Activated CD4-positive, alpha-beta T cell treated with anti-CD3 and anti-CD28 coated beads for 36 hours (primary cell): ENCODE measurements around the gene SLC25A18. TPM values are rescaled to one million over a fixed set of nuclear protein-coding genes. Genes with fewer than 3 reads are reported as not detected.

Experiments
- ATAC-seq: fragments of 200-7000 bp; cut with Tn5 transposase; one replicate; pipeline ENCODE4 v1.10.0; 2021; ENCODE audit warnings: mild to moderate bottlenecking, moderate library complexity
- CTCF ChIA-PET: fragments of 350-600 bp; sonication (Branson Sonifier 250); formaldehyde crosslinking; loops from one replicate; lab custom pipeline; 2021; ENCODE audit warnings: antibody characterized with exemption; lab: Charles Lee
- POLR2A ChIA-PET: fragments of 350-600 bp; sonication (Branson Sonifier 250); formaldehyde crosslinking; loops from one replicate; lab custom pipeline; 2021; ENCODE audit warnings: antibody characterized with exemption, inconsistent platforms; lab: Charles Lee
- DNase-seq: peaks from one replicate; pipeline ENCODE4 v3.0.0-alpha.2; 2020
- H3K27ac Mint-ChIP-seq: one replicate; pipeline ENCODE4 v1.8.0; 2021; ENCODE audit warnings: mixed read lengths
- H3K27me3 Mint-ChIP-seq: one replicate; pipeline ENCODE4 v1.8.0; 2021; ENCODE audit warnings: mixed read lengths
- H3K36me3 Mint-ChIP-seq: one replicate; pipeline ENCODE4 v1.8.0; 2021; ENCODE audit warnings: low read depth, mixed read lengths
- H3K4me1 Mint-ChIP-seq: one replicate; pipeline ENCODE4 v1.8.0; 2021; ENCODE audit warnings: mixed read lengths
- H3K4me3 Mint-ChIP-seq: one replicate; pipeline ENCODE4 v1.8.0; 2021; ENCODE audit warnings: mild to moderate bottlenecking, moderate library complexity, mixed read lengths
- H3K9me3 Mint-ChIP-seq: one replicate; pipeline ENCODE4 v1.8.0; 2021; ENCODE audit warnings: low read depth, mixed read lengths
- intact Hi-C, 2 experiments: fragments of 100-400 bp; cut with DNase I in 1 of 2; cut with micrococcal nuclease in 1 of 2; formaldehyde crosslinking; loops; one replicate each; pipeline versions ENCODE4 v1.14.2 to v1.15.1; 2022 to 2024; cut with DNase I, micrococcal nuclease
- total RNA-seq, 2 experiments: library from RNA; stranded (reverse); gene quantifications; one replicate each; pipeline ENCODE4 v1.2.3, GENCODE V29; 2021

The SLC25A18 gene
- total RNA-seq, 2 experiments from 2014 or later, result not detected

GRCh38 chr22:17587629-17588028 is 24.3 kb downstream of the SLC25A18 start:
- no peaks in the 10 kb centered on the region for H3K27me3 Mint-ChIP-seq
- H3K4me1 Mint-ChIP-seq, result no peaks in the 10 kb centered on the region
- ATAC-seq, result no peak
- no peak overlapping the region for H3K27ac Mint-ChIP-seq
- DNase-seq, result no peak
- no peak overlapping the region for H3K4me3 Mint-ChIP-seq
- H3K9me3 Mint-ChIP-seq, result no peaks in the 10 kb centered on the region
- peaks cover 13% of the 10 kb centered on the region for H3K36me3 Mint-ChIP-seq
- POLR2A ChIA-PET, result no interaction called here
- CTCF ChIA-PET, result no interaction called here
- intact Hi-C loops, result no loop called here

GRCh38 chr22:17588606-17589005 is 25.3 kb downstream of the SLC25A18 start:
- Mint-ChIP-seq H3K9me3 (no peaks in the 10 kb centered on the region), H3K4me3 (no peak overlapping the region), H3K27ac (no peak overlapping the region), H3K36me3 (peaks cover 19% of the 10 kb centered on the region), H3K27me3 (no peaks in the 10 kb centered on the region), H3K4me1 (no peaks in the 10 kb centered on the region)
- intact Hi-C loops, result no loop called here
- ChIA-PET POLR2A (interaction anchor here (0.6 to 0.7 kb wide), 2 partner anchors 13 to 19 kb away, joined by 4 read pairs; no protein-coding TSS in a partner anchor), CTCF (interaction anchor here (0.7 kb wide), 1 partner anchor 190 kb away, joined by 3 read pairs; no protein-coding TSS in a partner anchor)
- ATAC-seq, result no peak
- no peak for DNase-seq

GRCh38 chr22:17589810-17590375 is 26.6 kb downstream of the SLC25A18 start:
- H3K9me3 Mint-ChIP-seq, result no peaks in the 10 kb centered on the region
- H3K27ac Mint-ChIP-seq, result no peak overlapping the region
- intact Hi-C loops, result no loop called here
- CTCF ChIA-PET, result interaction anchor here (0.7 kb wide), 1 partner anchor 35 kb away, joined by 3 read pairs; no protein-coding TSS in a partner anchor
- H3K4me1 Mint-ChIP-seq, result no peaks in the 10 kb centered on the region
- H3K27me3 Mint-ChIP-seq, result no peaks in the 10 kb centered on the region
- ATAC-seq (no peak), DNase-seq (no peak)
- POLR2A ChIA-PET, result no interaction called here
- no peak overlapping the region for H3K4me3 Mint-ChIP-seq
- peaks cover 27% of the 10 kb centered on the region for H3K36me3 Mint-ChIP-seq

- Mint-ChIP-seq H3K4me1 (no peaks in the 10 kb centered on the region), H3K27ac (no peak overlapping the region), H3K27me3 (no peaks in the 10 kb centered on the region), H3K4me3 (no peak overlapping the region), H3K36me3 (peaks cover 30% of the 10 kb centered on the region), H3K9me3 (no peaks in the 10 kb centered on the region)
- DNase-seq, result no peak
- POLR2A ChIA-PET, result no interaction called here
- intact Hi-C loops, result no loop called here
- ATAC-seq, result no peak
- CTCF ChIA-PET, result interaction anchor here (0.7 kb wide), 1 partner anchor 36 kb away, joined by 3 read pairs; no protein-coding TSS in a partner anchor
Observed at GRCh38 chr22:17590586-17590985, 27.3 kb downstream of the SLC25A18 start.

- no peak overlapping the region for H3K4me3 Mint-ChIP-seq
- no peak for DNase-seq
- H3K4me1 Mint-ChIP-seq, result no peaks in the 10 kb centered on the region
- ChIA-PET POLR2A (no interaction called here), CTCF (interaction anchor here (0.8 kb wide), 1 partner anchor 9 kb away, joined by 4 read pairs; no protein-coding TSS in a partner anchor)
- peaks cover 40% of the 10 kb centered on the region for H3K36me3 Mint-ChIP-seq
- H3K27me3 Mint-ChIP-seq, result no peaks in the 10 kb centered on the region
- H3K27ac Mint-ChIP-seq, result no peak overlapping the region
- ATAC-seq, result no peak
- H3K9me3 Mint-ChIP-seq, result no peaks in the 10 kb centered on the region
- intact Hi-C loops, result no loop called here
Observed at GRCh38 chr22:17592201-17592600, 28.9 kb downstream of the SLC25A18 start.

- ChIA-PET CTCF (no interaction called here), POLR2A (no interaction called here)
- DNase-seq (no peak), ATAC-seq (no peak)
- H3K27ac Mint-ChIP-seq, result no peak overlapping the region
- no peak overlapping the region for H3K4me3 Mint-ChIP-seq
- H3K27me3 Mint-ChIP-seq, result no peaks in the 10 kb centered on the region
- H3K9me3 Mint-ChIP-seq, result no peaks in the 10 kb centered on the region
- intact Hi-C loops, result no loop called here
- H3K36me3 Mint-ChIP-seq, result peaks cover 53% of the 10 kb centered on the region
- H3K4me1 Mint-ChIP-seq, result no peaks in the 10 kb centered on the region
Observed at GRCh38 chr22:17596226-17596625, 32.9 kb downstream of the SLC25A18 start.

GRCh38 chr22:17597217-17597616 is 33.9 kb downstream of the SLC25A18 start:
- DNase-seq, result no peak

GRCh38 chr22:17598318-17598717 is 35.0 kb downstream of the SLC25A18 start:
- ChIA-PET POLR2A (no interaction called here), CTCF (no interaction called here)
- H3K36me3 Mint-ChIP-seq, result peaks cover 40% of the 10 kb centered on the region
- intact Hi-C loops, result no loop called here
- H3K4me1 Mint-ChIP-seq, result no peaks in the 10 kb centered on the region
- ATAC-seq (no peak), DNase-seq (no peak)
- no peaks in the 10 kb centered on the region for H3K9me3 Mint-ChIP-seq
- no peak overlapping the region for H3K27ac Mint-ChIP-seq
- no peaks in the 10 kb centered on the region for H3K27me3 Mint-ChIP-seq
- H3K4me3 Mint-ChIP-seq, result no peak overlapping the region

More at GRCh38 chr22:17597217-17597616, 33.9 kb downstream of the SLC25A18 start:
- Mint-ChIP-seq H3K9me3 (no peaks in the 10 kb centered on the region), H3K27me3 (no peaks in the 10 kb centered on the region), H3K27ac (peak overlapping the region; percentile 17), H3K36me3 (peaks cover 48% of the 10 kb centered on the region), H3K4me3 (no peak overlapping the region), H3K4me1 (no peaks in the 10 kb centered on the region)
- ATAC-seq, result peak; percentile 47
- intact Hi-C loops, result no loop called here
- ChIA-PET POLR2A (interaction anchor here (0.6 kb wide), 1 partner anchor 369 kb away, joined by 3 read pairs; no protein-coding TSS in a partner anchor), CTCF (interaction anchor here (0.7 kb wide), 1 partner anchor 127 kb away, joined by 3 read pairs; no protein-coding TSS in a partner anchor)

- H3K4me1 Mint-ChIP-seq, result no peaks in the 10 kb centered on the region
- no peak overlapping the region for H3K4me3 Mint-ChIP-seq
- ATAC-seq (no peak), DNase-seq (no peak)
- peak overlapping the region; percentile 5 for H3K27ac Mint-ChIP-seq
- ChIA-PET CTCF (interaction anchor here (0.8 to 1.3 kb wide), 2 partner anchors 8 to 9 kb away, joined by 3 to 4 read pairs; no protein-coding TSS in a partner anchor), POLR2A (interaction anchor here (0.5 kb wide), 1 partner anchor 12 kb away, joined by 4 read pairs; no protein-coding TSS in a partner anchor)
- peaks cover 30% of the 10 kb centered on the region for H3K36me3 Mint-ChIP-seq
- intact Hi-C loops, result no loop called here
- H3K27me3 Mint-ChIP-seq, result no peaks in the 10 kb centered on the region
- H3K9me3 Mint-ChIP-seq, result no peaks in the 10 kb centered on the region
Observed at GRCh38 chr22:17601031-17601430, 37.7 kb downstream of the SLC25A18 start.

GRCh38 chr22:17603668-17604067 is 40.4 kb downstream of the SLC25A18 start:
- intact Hi-C loops, result no loop called here
- DNase-seq, result no peak
- H3K27ac Mint-ChIP-seq, result no peak overlapping the region
- CTCF ChIA-PET, result no interaction called here
- H3K9me3 Mint-ChIP-seq, result no peaks in the 10 kb centered on the region
- no peaks in the 10 kb centered on the region for H3K27me3 Mint-ChIP-seq
- no peak overlapping the region for H3K4me3 Mint-ChIP-seq
- H3K36me3 Mint-ChIP-seq, result peaks cover 10% of the 10 kb centered on the region
- ATAC-seq, result no peak
- H3K4me1 Mint-ChIP-seq, result no peaks in the 10 kb centered on the region
- POLR2A ChIA-PET, result no interaction called here

GRCh38 chr22:17606496-17606895 is 43.2 kb downstream of the SLC25A18 start:
- CTCF ChIA-PET, result interaction anchor here (1.0 kb wide), 1 partner anchor 27 kb away, joined by 3 read pairs; no protein-coding TSS in a partner anchor
- no peak overlapping the region for H3K27ac Mint-ChIP-seq

More at GRCh38 chr22:17606496-17606895, 43.2 kb downstream of the SLC25A18 start:
- DNase-seq (no peak), ATAC-seq (no peak)
- no peaks in the 10 kb centered on the region for H3K9me3 Mint-ChIP-seq
- POLR2A ChIA-PET, result no interaction called here
- H3K27me3 Mint-ChIP-seq, result no peaks in the 10 kb centered on the region
- H3K4me3 Mint-ChIP-seq, result no peak overlapping the region
- H3K4me1 Mint-ChIP-seq, result peaks cover 1% of the 10 kb centered on the region
- H3K36me3 Mint-ChIP-seq, result peaks cover 8% of the 10 kb centered on the region
- intact Hi-C loops, result no loop called here
